ENCODE measurements around the gene ANKS4B.

The ANKS4B gene

GRCh38 chr16:21224800-21225199, 8.7 kb upstream of the ANKS4B start:
- Histone ChIP-seq H3K4me3 (ENCODE audit: low read depth, low read length) (no peak overlapping the region), H3K9me3 (ENCODE audit: control insufficient read depth, insufficient read depth, low read depth, low read length) (no peaks in the 10 kb centered on the region), H3K4me1 (ENCODE audit: control insufficient read depth, insufficient read depth, low read length) (no peaks in the 10 kb centered on the region), H3K27ac (ENCODE audit: extremely low read depth, low read depth, low read length) (no peak overlapping the region), H3K36me3 (ENCODE audit: control insufficient read depth in 2 of 2, insufficient read depth in 1 of 2, low read length in 2 of 2) (no peaks in the 10 kb centered on the region)
- TF ChIP-seq ZNF544 (tag by site-specific recombination; IDR thresholded peaks at IDR 0.05) (no peak), ZNF548 (tag by site-specific recombination; IDR thresholded peaks at IDR 0.05) (no peak), ZNF558 (tag by site-specific recombination; IDR thresholded peaks at IDR 0.05) (no peak)
- TF ChIP-seq, protein P1, sequence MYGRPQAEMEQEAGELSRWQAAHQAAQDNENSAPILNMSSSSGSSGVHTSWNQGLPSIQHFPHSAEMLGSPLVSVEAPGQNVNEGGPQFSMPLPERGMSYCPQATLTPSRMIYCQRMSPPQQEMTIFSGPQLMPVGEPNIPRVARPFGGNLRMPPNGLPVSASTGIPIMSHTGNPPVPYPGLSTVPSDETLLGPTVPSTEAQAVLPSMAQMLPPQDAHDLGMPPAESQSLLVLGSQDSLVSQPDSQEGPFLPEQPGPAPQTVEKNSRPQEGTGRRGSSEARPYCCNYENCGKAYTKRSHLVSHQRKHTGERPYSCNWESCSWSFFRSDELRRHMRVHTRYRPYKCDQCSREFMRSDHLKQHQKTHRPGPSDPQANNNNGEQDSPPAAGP (tag by site-specific recombination; IDR thresholded peaks at IDR 0.05), result no peak
- TF ChIP-seq, protein P2, sequence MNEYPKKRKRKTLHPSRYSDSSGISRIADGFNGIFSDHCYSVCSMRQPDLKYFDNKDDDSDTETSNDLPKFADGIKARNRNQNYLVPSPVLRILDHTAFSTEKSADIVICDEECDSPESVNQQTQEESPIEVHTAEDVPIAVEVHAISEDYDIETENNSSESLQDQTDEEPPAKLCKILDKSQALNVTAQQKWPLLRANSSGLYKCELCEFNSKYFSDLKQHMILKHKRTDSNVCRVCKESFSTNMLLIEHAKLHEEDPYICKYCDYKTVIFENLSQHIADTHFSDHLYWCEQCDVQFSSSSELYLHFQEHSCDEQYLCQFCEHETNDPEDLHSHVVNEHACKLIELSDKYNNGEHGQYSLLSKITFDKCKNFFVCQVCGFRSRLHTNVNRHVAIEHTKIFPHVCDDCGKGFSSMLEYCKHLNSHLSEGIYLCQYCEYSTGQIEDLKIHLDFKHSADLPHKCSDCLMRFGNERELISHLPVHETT (tag by site-specific recombination; IDR thresholded peaks at IDR 0.05), result no peak
- CTCF ChIA-PET, result no interaction called here
- POLR2A ChIA-PET, result no interaction called here

DNA sequence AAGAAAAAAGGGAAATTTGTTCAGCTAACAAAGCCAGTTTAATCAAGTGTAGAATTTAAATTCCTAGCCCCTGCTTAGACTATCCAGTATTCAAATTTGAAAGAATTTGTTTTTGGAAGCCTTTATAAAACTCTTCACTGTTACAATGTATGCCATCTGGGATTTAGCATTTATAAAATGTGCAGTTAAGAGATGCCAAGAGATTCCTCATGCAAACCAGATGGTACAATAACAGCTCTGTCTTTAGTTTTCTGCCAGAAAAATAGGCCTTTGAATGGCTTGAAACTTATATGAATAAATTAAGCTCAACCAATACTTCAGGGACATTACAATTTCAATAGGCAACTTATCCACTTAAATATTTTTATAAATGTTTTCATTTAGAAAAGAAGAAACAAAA, 6.8 kb upstream of the ANKS4B start:
- H3K9me3 ChIP-seq (ENCODE audit: control insufficient read depth, insufficient read depth, low read depth, low read length), result no peaks in the 10 kb centered on the region
- no peak overlapping the region for H3K4me3 ChIP-seq (ENCODE audit: low read depth, low read length)
- TF ChIP-seq ZIC2 (tag by site-specific recombination; IDR thresholded peaks at IDR 0.05) (no peak), ZNF843 (tag by site-specific recombination; IDR thresholded peaks at IDR 0.05) (no peak), SCRT1 (tag by site-specific recombination; IDR thresholded peaks at IDR 0.05; ENCODE audit: borderline replicate concordance) (no peak), HOXC10 (CRISPR knock-in tag; IDR thresholded peaks at IDR 0.05) (no peak), TCF7L2 (IDR thresholded peaks at IDR 0.05; ENCODE audit: borderline replicate concordance, low read depth, low read length) (no peak), ZNF433 (tag by site-specific recombination; IDR thresholded peaks at IDR 0.05; ENCODE audit: low read depth) (no peak), ZBTB8A (tag by site-specific recombination; IDR thresholded peaks at IDR 0.05) (no peak)
- TF ChIP-seq, protein P3, sequence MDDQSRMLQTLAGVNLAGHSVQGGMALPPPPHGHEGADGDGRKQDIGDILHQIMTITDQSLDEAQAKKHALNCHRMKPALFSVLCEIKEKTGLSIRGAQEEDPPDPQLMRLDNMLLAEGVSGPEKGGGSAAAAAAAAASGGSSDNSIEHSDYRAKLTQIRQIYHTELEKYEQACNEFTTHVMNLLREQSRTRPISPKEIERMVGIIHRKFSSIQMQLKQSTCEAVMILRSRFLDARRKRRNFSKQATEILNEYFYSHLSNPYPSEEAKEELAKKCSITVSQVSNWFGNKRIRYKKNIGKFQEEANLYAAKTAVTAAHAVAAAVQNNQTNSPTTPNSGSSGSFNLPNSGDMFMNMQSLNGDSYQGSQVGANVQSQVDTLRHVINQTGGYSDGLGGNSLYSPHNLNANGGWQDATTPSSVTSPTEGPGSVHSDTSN (CRISPR knock-in tag; IDR thresholded peaks at IDR 0.05), result no peak
- H3K27ac ChIP-seq (ENCODE audit: extremely low read depth, low read depth, low read length), result no peak overlapping the region
- CTCF ChIA-PET, result interaction anchor here (1.5 kb wide), 1 partner anchor 38 kb away, joined by 5 read pairs; no protein-coding TSS in a partner anchor
- no peaks in the 10 kb centered on the region for H3K36me3 ChIP-seq (ENCODE audit: control insufficient read depth in 2 of 2, insufficient read depth in 1 of 2, low read length in 2 of 2)
- H3K4me1 ChIP-seq (ENCODE audit: control insufficient read depth, insufficient read depth, low read length), result no peaks in the 10 kb centered on the region
- POLR2A ChIA-PET, result no interaction called here

- Histone ChIP-seq H3K27ac (ENCODE audit: extremely low read depth, low read depth, low read length) (no peak overlapping the region), H3K9me3 (ENCODE audit: control insufficient read depth, insufficient read depth, low read depth, low read length) (no peaks in the 10 kb centered on the region), H3K36me3 (ENCODE audit: control insufficient read depth in 2 of 2, insufficient read depth in 1 of 2, low read length in 2 of 2) (no peaks in the 10 kb centered on the region), H3K4me3 (ENCODE audit: low read depth, low read length) (no peak overlapping the region), H3K4me1 (ENCODE audit: control insufficient read depth, insufficient read depth, low read length) (no peaks in the 10 kb centered on the region)
- no peak for TF ChIP-seq ZNF701 (tag by site-specific recombination; IDR thresholded peaks at IDR 0.05)
- TF ChIP-seq ZNF501 (tag by site-specific recombination; IDR thresholded peaks at IDR 0.05), result no peak
- TF ChIP-seq ZIC2 (tag by site-specific recombination; IDR thresholded peaks at IDR 0.05), result no peak
- TF ChIP-seq ZNF776 (tag by site-specific recombination; IDR thresholded peaks at IDR 0.05; ENCODE audit: borderline replicate concordance), result no peak
- TF ChIP-seq ZEB2 (tag by site-specific recombination; IDR thresholded peaks at IDR 0.05), result no peak
- TF ChIP-seq TCF7L2 (IDR thresholded peaks at IDR 0.05; ENCODE audit: borderline replicate concordance, low read depth, low read length), result no peak
- POLR2A ChIA-PET, result no interaction called here
- CTCF ChIA-PET, result interaction anchor here (1.5 kb wide), 1 partner anchor 39 kb away, joined by 5 read pairs; no protein-coding TSS in a partner anchor
These were observed 5.6 kb upstream of the ANKS4B start for GRCh38 chr16:21227866-21228265.

Data from HEK293 (cell line).